Gastrocnemius medialis (tissue), 4 donors: ENCODE results near the gene CACUL1.

Experiments
- POLR2A ChIP-seq, 2 donors: fragments of 450-650 bp; IDR thresholded peaks; one replicate each; pipeline ENCODE4 v1.6.1; 2017; ENCODE audit warnings: antibody characterized with exemption in 2 of 2, mild to moderate bottlenecking in 2 of 2, moderate library complexity in 2 of 2
- TF ChIP-seq, protein P1 (sequence below), 5 experiments: fragments of 450-650 bp in 3 of 5; fragments of 200-600 bp in 2 of 5; sonication (generic) in 2 of 5; IDR thresholded peaks in 4 of 5; conservative IDR thresholded peaks in 1 of 5; 1 replicate in 4 of 5; 2 replicates in 1 of 5; pipeline ENCODE4 v1.5.1; 2016 to 2019; ENCODE audit warnings: antibody characterized with exemption in 5 of 5, mild to moderate bottlenecking in 3 of 5, moderate library complexity in 3 of 5

DNA sequence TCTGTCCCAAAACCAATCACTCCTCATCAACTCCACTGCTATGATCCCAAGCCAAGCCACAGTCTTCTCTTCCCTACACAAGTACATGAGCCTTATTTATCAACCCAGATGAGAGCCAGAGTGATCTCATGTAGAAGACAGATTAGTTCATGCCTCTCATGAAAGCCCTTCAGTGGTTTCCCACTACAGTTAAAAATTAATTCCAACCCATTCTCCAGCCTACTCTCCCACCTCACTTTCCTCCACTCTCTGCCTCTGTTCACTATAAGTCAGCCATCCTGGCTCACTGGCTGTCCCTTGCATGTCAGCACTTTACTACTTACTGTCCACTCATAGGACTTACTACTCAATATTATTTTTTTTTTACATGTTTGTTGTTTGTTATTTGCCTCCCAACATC lies 67.3 kb downstream of the CACUL1 start:
- TF ChIP-seq POLR2A (IDR thresholded peaks at IDR 0.05), result no peak
- TF ChIP-seq, protein P1, sequence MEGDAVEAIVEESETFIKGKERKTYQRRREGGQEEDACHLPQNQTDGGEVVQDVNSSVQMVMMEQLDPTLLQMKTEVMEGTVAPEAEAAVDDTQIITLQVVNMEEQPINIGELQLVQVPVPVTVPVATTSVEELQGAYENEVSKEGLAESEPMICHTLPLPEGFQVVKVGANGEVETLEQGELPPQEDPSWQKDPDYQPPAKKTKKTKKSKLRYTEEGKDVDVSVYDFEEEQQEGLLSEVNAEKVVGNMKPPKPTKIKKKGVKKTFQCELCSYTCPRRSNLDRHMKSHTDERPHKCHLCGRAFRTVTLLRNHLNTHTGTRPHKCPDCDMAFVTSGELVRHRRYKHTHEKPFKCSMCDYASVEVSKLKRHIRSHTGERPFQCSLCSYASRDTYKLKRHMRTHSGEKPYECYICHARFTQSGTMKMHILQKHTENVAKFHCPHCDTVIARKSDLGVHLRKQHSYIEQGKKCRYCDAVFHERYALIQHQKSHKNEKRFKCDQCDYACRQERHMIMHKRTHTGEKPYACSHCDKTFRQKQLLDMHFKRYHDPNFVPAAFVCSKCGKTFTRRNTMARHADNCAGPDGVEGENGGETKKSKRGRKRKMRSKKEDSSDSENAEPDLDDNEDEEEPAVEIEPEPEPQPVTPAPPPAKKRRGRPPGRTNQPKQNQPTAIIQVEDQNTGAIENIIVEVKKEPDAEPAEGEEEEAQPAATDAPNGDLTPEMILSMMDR (IDR thresholded peaks at IDR 0.05 in 4 of 5, conservative IDR thresholded peaks at IDR 0.05 in 1 of 5), result no peak
